ENCODE data around the gene SYPL2.

Gene SYPL2

GRCh38 chr1:109521002-109521951 lies 54.9 kb downstream of the SYPL2 start:
- DNase-seq: no peak

GRCh38 chr1:109522026-109522425 lies 55.7 kb downstream of the SYPL2 start:
- DNase-seq: no peak

GRCh38 chr1:109523706-109524105 lies 57.4 kb downstream of the SYPL2 start:
- DNase-seq: no peak

- DNase-seq: no peak
Measured at GRCh38 chr1:109527098-109527811, 60.9 kb downstream of the SYPL2 start.

GRCh38 chr1:109527846-109528695 lies 61.7 kb downstream of the SYPL2 start:
- no peak for DNase-seq

- DNase-seq: no peak
Measured at GRCh38 chr1:109528712-109529111, 62.4 kb downstream of the SYPL2 start.

- DNase-seq: no peak
Measured at GRCh38 chr1:109529881-109530456, 63.6 kb downstream of the SYPL2 start.

- DNase-seq: no peak
Measured at GRCh38 chr1:109530457-109531087, 64.2 kb downstream of the SYPL2 start.

GRCh38 chr1:109531380-109531779 lies 65.0 kb downstream of the SYPL2 start:
- no peak for DNase-seq

All from CD4-positive, alpha-beta T cell treated with Interleukin-1 beta for 1 hour (primary cell).